Measurements from ENCODE around the gene RGS10.

RGS10 gene

DNA sequence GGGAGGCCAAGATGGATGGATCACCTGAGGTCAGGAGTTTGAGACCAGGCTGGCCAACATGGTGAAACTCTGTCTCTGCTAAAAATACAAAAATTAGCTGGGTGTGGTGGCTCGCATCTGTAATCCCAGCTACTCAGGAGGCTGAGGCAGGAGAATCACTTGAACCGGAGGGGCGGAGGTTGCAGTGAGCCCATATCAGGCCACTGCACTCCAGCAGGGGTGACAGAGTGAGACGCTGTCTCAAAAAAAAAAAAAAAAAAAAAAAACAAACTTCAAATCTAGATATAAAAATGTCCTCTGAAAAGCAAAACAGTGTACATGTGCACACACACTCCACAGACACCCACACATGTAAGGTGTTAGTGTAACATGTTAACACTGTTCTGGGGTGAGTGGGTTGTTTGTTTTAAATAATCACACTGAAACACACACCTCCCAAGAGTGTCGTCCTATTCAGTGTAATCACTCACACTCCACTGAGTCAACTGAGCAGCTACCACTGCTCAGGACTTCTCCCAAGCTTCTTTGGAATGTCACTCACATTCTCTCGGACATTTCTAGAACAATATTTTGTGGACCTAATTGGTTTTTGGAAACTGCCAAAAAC lies 12.8 kb upstream of the RGS10 start:
- TF ChIP-seq, protein P1, sequence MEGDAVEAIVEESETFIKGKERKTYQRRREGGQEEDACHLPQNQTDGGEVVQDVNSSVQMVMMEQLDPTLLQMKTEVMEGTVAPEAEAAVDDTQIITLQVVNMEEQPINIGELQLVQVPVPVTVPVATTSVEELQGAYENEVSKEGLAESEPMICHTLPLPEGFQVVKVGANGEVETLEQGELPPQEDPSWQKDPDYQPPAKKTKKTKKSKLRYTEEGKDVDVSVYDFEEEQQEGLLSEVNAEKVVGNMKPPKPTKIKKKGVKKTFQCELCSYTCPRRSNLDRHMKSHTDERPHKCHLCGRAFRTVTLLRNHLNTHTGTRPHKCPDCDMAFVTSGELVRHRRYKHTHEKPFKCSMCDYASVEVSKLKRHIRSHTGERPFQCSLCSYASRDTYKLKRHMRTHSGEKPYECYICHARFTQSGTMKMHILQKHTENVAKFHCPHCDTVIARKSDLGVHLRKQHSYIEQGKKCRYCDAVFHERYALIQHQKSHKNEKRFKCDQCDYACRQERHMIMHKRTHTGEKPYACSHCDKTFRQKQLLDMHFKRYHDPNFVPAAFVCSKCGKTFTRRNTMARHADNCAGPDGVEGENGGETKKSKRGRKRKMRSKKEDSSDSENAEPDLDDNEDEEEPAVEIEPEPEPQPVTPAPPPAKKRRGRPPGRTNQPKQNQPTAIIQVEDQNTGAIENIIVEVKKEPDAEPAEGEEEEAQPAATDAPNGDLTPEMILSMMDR (IDR thresholded peaks at IDR 0.05; ENCODE audit: borderline replicate concordance, insufficient read depth, low read depth, low read length): no peak
- H3K4me3 ChIP-seq (ENCODE audit: low read depth, low read length): no peak overlapping the region

DNA sequence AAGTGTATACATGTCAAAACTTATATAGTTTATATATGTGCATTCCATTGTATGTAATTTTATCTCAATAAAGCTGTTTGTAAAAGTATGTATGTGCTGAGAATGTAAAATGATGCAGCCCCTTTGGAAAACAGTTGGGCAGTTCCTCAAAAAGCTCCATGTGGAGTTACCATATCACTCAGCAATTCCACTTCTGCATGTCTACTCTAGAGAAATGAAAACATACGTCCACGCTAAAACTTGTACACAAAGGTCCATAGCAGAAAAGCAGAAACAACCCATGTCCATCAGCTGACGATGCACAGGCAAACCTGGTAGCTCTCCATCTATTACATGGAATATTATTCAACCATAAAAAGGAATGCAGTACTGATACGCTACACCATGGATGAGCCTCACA lies 8.3 kb upstream of the RGS10 start:
- no peak overlapping the region for H3K4me3 ChIP-seq (ENCODE audit: low read depth, low read length)
- TF ChIP-seq, protein P1 (IDR thresholded peaks at IDR 0.05; ENCODE audit: borderline replicate concordance, insufficient read depth, low read depth, low read length): no peak

DNA sequence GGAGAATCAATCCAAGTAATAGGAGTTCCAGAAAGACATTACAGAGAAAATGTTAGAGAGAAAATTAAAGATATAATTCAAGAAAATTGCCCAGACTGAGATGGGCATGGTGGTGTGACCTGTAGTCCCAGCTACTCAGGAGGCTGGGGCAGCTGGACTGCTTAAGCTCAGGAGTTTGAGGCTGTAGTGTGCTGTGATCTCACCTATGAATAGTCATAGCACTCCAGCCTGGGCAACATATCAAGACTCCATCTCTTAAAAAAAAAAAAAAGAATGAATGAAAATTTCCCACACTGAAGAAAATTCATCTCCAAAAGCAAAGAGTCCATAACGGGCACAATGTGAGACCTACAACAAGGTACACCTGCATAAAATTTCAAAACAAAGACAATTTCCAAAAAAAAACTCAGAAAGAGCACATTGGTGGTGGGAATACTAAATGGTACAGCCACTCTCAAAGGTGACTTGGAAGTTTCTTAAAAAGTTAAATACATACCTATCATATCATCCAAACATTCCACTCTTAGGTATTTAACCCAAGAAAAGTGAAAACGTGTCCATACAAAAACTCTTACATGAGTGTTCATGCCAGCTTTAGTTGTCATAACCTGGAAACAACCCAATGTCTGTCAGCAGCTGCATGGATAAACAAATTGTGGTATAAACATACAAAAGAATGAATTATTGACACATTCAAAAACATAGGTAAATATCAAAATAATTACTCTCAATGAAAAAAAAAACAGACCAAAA lies 6.9 kb upstream of the RGS10 start:
- TF ChIP-seq, protein P1 (IDR thresholded peaks at IDR 0.05; ENCODE audit: borderline replicate concordance, insufficient read depth, low read depth, low read length): no peak
- no peak overlapping the region for H3K4me3 ChIP-seq (ENCODE audit: low read depth, low read length)

DNA sequence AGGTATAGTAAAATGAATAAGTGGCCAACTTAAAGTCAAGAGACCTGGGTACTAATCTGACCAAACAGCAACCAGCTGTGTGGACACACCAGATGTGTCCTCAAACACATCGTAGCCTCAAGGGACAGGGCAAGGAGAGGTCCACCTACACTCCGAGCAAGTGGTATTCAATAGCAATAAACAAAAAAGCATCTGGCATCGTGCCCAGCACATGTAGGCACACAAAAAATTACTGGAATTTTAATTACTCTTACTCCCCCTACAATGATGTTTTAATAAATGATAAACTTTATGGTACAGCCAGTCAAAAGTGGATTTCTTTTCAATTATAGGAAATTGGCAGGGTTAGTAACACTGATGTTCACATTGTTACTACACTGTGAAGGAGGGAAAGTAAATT lies 3.5 kb upstream of the RGS10 start:
- TF ChIP-seq, protein P1 (IDR thresholded peaks at IDR 0.05; ENCODE audit: borderline replicate concordance, insufficient read depth, low read depth, low read length): no peak
- no peak overlapping the region for H3K4me3 ChIP-seq (ENCODE audit: low read depth, low read length)

DNA sequence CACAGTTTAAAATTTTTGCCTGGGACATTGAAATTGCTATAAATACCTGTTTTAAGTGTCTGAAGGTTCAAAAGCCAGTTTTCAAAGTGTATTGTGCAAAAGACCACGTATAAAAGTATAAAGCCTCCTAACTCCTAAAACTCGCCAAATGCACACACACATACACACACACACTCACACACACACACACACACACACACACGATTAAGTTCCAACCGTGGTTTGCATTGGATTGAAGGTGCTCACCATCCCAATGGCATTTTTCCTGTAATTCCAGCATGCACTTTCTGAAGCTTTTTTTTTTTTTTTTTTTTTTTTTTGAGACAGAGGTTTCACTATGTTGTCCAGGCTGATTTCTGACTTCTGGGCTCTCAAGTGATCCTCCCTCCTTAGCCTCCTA lies 2.8 kb upstream of the RGS10 start:
- H3K4me3 ChIP-seq (ENCODE audit: low read depth, low read length): no peak overlapping the region
- TF ChIP-seq, protein P1 (IDR thresholded peaks at IDR 0.05; ENCODE audit: borderline replicate concordance, insufficient read depth, low read depth, low read length): no peak

DNA sequence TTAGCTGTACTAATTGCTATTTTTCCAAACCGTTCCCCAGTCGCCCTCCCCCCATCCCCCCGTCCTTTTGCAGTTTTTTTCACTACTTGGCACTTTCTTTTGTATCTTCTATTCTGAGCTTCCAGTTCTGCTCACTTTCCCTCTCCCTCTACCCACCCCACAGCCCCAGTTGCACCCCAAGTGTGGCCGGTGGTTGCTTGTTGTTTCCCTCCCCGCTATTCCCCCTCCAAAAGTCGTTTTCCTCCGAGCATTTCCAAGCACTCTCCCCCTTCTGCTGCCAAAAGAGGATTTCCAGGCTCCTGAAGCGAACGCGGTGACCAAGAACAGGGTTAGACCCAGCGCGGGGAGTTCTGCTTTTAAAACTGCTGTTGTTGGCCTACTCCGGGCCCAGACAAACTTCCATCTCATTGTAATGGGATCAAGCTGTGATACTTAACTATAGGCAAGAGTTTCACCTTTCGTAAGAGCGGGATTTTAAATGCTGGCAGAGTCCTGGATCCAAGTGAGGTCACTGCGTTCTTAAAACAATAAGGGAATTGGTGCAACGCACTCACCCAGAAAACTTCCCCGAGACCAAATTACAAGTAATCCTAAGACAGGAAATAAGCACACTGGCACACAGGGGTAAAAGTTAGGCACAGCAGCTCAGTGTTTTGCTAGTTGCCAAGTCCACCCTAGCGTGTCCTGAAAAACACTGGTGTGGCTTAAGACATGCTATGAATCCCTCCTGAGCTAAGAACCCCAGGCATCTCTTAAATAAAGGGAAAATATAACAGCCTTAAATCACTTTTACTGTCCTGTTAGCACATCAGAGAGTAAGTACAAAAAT lies 1.5 kb upstream of the RGS10 start:
- TF ChIP-seq, protein P1 (IDR thresholded peaks at IDR 0.05; ENCODE audit: borderline replicate concordance, insufficient read depth, low read depth, low read length): no peak
- H3K4me3 ChIP-seq (ENCODE audit: low read depth, low read length): no peak overlapping the region
